Colonic mucosa (tissue), 4 donors: ENCODE results near the gene AFF3. TPM values are rescaled to one million over a fixed set of nuclear protein-coding genes. Genes with fewer than 3 reads are reported as not detected.

Experiments used
- DNase-seq: peaks from one replicate; pipeline ENCODE4 v3.0.0-alpha.2; 2020
- H3K27ac ChIP-seq: fragments of 200-600 bp; one replicate; pipeline ENCODE4 v1.8.0; 2021
- H3K27me3 ChIP-seq: fragments of 200-600 bp; one replicate; pipeline ENCODE4 v1.8.0; 2021
- H3K36me3 ChIP-seq: fragments of 200-600 bp; one replicate; pipeline ENCODE4 v1.8.0; 2021
- H3K4me1 ChIP-seq: fragments of 200-600 bp; one replicate; pipeline ENCODE4 v1.8.0; 2021; ENCODE audit warnings: mild to moderate bottlenecking
- H3K4me3 ChIP-seq: fragments of 200-600 bp; one replicate; pipeline ENCODE4 v1.8.0; 2021
- H3K9ac ChIP-seq, 2 donors: one replicate each; pipeline ENCODE4 v1.7.0; 2013; ENCODE audit warnings: control low read depth in 2 of 2, low read depth in 2 of 2, low read length in 2 of 2
- H3K9me3 ChIP-seq: fragments of 200-600 bp; one replicate; pipeline ENCODE4 v1.8.0; 2021
- intact Hi-C: fragments of 100-400 bp; cut with DNase I; formaldehyde crosslinking; loops from one replicate; pipeline ENCODE4 v1.14.1; 2022
- total RNA-seq, 2 donors: library from RNA; stranded (reverse); fragmentation: NEBNext Ultra II Directional in 1 of 2; extraction: Animal tissue kit (Norgen Biotek cat#: 25700) in 1 of 2; gene quantifications; one replicate each; pipeline ENCODE4 v1.2.1, GENCODE V29; 2021
- TF ChIP-seq, protein P1 (sequence below): fragments of 200-600 bp; IDR thresholded peaks from one replicate; pipeline ENCODE4 v1.8.0; 2022; ENCODE audit warnings: antibody characterized with exemption, mild to moderate bottlenecking
- donor health status: healthy.
- donor health status: DM: no; HTN: no; CAD: no.
- donor health status: DM: no; HTN: no; CAD: no.

AFF3 gene
- total RNA-seq, 2 donors from 2014 or later = 0.86 to 2.6 TPM

GRCh38 chr2:99640635-99641151 lies 501.7 kb downstream of the AFF3 start:
- no peak for DNase-seq
- Histone ChIP-seq H3K27ac (no peak overlapping the region), H3K36me3 (no peaks in the 10 kb centered on the region), H3K4me3 (no peak overlapping the region), H3K27me3 (no peaks in the 10 kb centered on the region), H3K9me3 (no peaks in the 10 kb centered on the region), H3K4me1 (no peaks in the 10 kb centered on the region), H3K9ac (no peak overlapping the region)
- intact Hi-C loops = no loop called here
- TF ChIP-seq, protein P1, sequence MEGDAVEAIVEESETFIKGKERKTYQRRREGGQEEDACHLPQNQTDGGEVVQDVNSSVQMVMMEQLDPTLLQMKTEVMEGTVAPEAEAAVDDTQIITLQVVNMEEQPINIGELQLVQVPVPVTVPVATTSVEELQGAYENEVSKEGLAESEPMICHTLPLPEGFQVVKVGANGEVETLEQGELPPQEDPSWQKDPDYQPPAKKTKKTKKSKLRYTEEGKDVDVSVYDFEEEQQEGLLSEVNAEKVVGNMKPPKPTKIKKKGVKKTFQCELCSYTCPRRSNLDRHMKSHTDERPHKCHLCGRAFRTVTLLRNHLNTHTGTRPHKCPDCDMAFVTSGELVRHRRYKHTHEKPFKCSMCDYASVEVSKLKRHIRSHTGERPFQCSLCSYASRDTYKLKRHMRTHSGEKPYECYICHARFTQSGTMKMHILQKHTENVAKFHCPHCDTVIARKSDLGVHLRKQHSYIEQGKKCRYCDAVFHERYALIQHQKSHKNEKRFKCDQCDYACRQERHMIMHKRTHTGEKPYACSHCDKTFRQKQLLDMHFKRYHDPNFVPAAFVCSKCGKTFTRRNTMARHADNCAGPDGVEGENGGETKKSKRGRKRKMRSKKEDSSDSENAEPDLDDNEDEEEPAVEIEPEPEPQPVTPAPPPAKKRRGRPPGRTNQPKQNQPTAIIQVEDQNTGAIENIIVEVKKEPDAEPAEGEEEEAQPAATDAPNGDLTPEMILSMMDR = no peak

DNA sequence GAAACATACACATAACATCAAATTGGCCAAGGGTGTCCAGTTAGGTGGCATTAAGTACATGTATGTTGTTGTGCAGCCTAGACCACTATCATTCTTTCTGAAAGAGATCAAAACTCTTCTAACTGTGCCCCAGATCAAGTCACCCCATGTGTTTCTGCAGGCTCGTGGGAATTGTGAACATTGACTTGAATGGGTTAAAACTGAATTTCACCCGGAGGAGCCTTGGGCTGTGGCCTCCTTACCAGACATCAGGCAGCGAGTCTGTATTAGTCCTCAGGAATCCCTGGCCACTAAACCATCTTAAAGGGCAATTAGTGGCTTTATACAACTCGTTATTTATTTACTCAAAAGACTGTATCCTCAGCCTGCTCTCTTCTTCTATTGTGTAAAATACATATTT lies 503.6 kb downstream of the AFF3 start:
- H3K9me3 ChIP-seq = no peaks in the 10 kb centered on the region
- intact Hi-C loops = no loop called here
- no peak overlapping the region for H3K9ac ChIP-seq
- no peaks in the 10 kb centered on the region for H3K4me1 ChIP-seq
- TF ChIP-seq, protein P1 = no peak
- no peak overlapping the region for H3K27ac ChIP-seq
- no peak for DNase-seq
- no peak overlapping the region for H3K4me3 ChIP-seq
- H3K36me3 ChIP-seq = no peaks in the 10 kb centered on the region
- H3K27me3 ChIP-seq = no peaks in the 10 kb centered on the region

- no peaks in the 10 kb centered on the region for H3K36me3 ChIP-seq
- DNase-seq = no peak
- TF ChIP-seq, protein P1 = no peak
Measured at GRCh38 chr2:99637159-99637697, 505.2 kb downstream of the AFF3 start.

DNA sequence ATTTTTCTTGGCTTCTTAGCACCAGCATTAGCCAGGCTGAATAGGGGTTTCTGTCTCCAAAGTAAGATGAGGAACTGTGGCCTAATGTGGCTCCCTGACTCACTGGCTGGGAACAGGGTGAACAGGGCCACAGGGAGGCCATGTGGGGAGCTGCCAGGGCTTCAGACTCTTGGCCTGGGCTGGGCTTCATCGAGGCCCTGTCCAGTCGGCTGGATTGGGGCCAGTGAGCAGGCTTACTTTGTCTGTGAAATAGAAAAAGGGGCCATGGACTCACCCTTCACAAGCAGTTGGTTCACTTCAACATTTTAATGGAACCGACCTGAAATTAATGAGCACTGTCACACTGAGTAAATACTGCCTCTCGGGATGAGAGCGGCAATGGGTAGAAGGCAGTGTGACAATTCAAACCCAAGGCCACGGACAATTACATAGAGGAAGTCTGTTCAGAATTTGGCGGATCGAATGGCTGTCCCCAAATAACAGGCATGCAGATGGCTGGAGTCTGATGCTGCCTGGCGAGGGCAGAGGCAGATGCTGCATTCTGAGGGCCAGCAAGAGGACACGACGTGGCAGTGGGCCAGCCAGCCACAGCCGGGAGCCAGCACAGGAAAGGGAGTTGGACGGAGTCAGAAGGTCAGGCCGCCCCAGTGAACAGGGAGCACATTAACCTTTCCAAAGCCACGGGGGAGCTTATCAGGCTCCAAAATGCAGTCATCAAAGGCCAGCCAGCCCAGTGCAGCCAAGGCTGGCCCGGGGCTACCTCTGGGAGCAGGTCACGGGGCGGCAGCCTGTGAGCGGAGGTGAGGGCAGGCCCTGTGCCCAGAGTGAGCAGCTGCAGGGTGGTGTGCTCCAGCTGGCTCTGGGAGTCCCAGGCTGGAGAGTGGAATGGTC lies 506.0 kb downstream of the AFF3 start:
- Histone ChIP-seq H3K4me3 (no peak overlapping the region), H3K27ac (no peak overlapping the region), H3K9ac (no peak overlapping the region), H3K36me3 (no peaks in the 10 kb centered on the region), H3K27me3 (no peaks in the 10 kb centered on the region), H3K4me1 (no peaks in the 10 kb centered on the region), H3K9me3 (no peaks in the 10 kb centered on the region)
- intact Hi-C loops = no loop called here
- TF ChIP-seq, protein P1 = no peak
- DNase-seq = peak; percentile 28

More at GRCh38 chr2:99637159-99637697, 505.2 kb downstream of the AFF3 start:
- H3K9me3 ChIP-seq = no peaks in the 10 kb centered on the region
- no peaks in the 10 kb centered on the region for H3K4me1 ChIP-seq
- intact Hi-C loops = no loop called here
- no peak overlapping the region for H3K9ac ChIP-seq
- H3K27ac ChIP-seq = no peak overlapping the region
- H3K4me3 ChIP-seq = no peak overlapping the region
- no peaks in the 10 kb centered on the region for H3K27me3 ChIP-seq

GRCh38 chr2:99635710-99636109 lies 506.7 kb downstream of the AFF3 start:
- intact Hi-C loops = no loop called here
- Histone ChIP-seq H3K36me3 (no peaks in the 10 kb centered on the region), H3K9ac (no peak overlapping the region)

More at GRCh38 chr2:99635710-99636109, 506.7 kb downstream of the AFF3 start:
- TF ChIP-seq, protein P1 = no peak
- no peaks in the 10 kb centered on the region for H3K4me1 ChIP-seq
- no peaks in the 10 kb centered on the region for H3K9me3 ChIP-seq
- DNase-seq = no peak
- H3K27me3 ChIP-seq = no peaks in the 10 kb centered on the region
- H3K4me3 ChIP-seq = no peak overlapping the region
- no peak overlapping the region for H3K27ac ChIP-seq
